Metanephros (tissue), 1 donor: ENCODE data around the gene GALNT5. TPM values are rescaled to one million over a fixed set of nuclear protein-coding genes. Genes with fewer than 3 reads are reported as not detected.

Experiments
- total RNA-seq: library from RNA; depleted of rRNA; stranded (reverse); fragments of >200 nt; gene quantifications from one replicate; pipeline ENCODE4 v1.2.3, GENCODE V29; 2014

The GALNT5 gene, protein sequence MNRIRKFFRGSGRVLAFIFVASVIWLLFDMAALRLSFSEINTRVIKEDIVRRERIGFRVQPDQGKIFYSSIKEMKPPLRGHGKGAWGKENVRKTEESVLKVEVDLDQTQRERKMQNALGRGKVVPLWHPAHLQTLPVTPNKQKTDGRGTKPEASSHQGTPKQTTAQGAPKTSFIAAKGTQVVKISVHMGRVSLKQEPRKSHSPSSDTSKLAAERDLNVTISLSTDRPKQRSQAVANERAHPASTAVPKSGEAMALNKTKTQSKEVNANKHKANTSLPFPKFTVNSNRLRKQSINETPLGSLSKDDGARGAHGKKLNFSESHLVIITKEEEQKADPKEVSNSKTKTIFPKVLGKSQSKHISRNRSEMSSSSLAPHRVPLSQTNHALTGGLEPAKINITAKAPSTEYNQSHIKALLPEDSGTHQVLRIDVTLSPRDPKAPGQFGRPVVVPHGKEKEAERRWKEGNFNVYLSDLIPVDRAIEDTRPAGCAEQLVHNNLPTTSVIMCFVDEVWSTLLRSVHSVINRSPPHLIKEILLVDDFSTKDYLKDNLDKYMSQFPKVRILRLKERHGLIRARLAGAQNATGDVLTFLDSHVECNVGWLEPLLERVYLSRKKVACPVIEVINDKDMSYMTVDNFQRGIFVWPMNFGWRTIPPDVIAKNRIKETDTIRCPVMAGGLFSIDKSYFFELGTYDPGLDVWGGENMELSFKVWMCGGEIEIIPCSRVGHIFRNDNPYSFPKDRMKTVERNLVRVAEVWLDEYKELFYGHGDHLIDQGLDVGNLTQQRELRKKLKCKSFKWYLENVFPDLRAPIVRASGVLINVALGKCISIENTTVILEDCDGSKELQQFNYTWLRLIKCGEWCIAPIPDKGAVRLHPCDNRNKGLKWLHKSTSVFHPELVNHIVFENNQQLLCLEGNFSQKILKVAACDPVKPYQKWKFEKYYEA
- 0.70 TPM for total RNA-seq

GRCh38 chr2:157257312-157258252, at the start of gene GALNT5:
Gene GALNT5, plus strand, starts transcription at chr2:157257705. Its CDS starts 378 bp downstream, at chr2:157258083.

GRCh38 chr2:157325786-157326185, 68.3 kb downstream of the GALNT5 start, which contains the start of gene ERMN:
Gene ERMN, minus strand, starts transcription at chr2:157325824. Its CDS starts 182 bp downstream, at chr2:157325642.

Other genes starting within 250 kb of the GALNT5 start
- gene ERMN, start 68.1 kb downstream of the GALNT5 start, total RNA-seq = 0.06 TPM
- gene CYTIP, start 186.4 kb downstream of the GALNT5 start, total RNA-seq = 16.8 TPM